Neural crest cell (in vitro differentiated cells): ENCODE data around the gene TAF15. TPM values are rescaled to one million over a fixed set of nuclear protein-coding genes. Genes with fewer than 3 reads are reported as not detected.
A peak's percentile ranks its signal among the peaks of the same experiment; 100 is the strongest.

Experiments
- DNase-seq: peaks from one replicate; pipeline ENCODE4 v3.0.0; 2021; ENCODE audit warnings: low read depth, mixed read lengths, low spot score
- H3K27ac Mint-ChIP-seq: one replicate; pipeline ENCODE4 v1.8.0; 2021; ENCODE audit warnings: mild to moderate bottlenecking, mixed read lengths; ENCODE audit not compliant: unreplicated experiment
- H3K27me3 Mint-ChIP-seq: 2 replicates; pipeline ENCODE4 v1.8.0; 2021; ENCODE audit warnings: low read depth, mild to moderate bottlenecking, mixed read lengths
- H3K36me3 Mint-ChIP-seq: 2 replicates; pipeline ENCODE4 v1.8.0; 2021; ENCODE audit warnings: low read depth, mild to moderate bottlenecking, mixed read lengths
- H3K4me1 Mint-ChIP-seq: 2 replicates; pipeline ENCODE4 v1.8.0; 2021; ENCODE audit warnings: mixed read lengths
- H3K4me3 Mint-ChIP-seq: one replicate; pipeline ENCODE4 v1.8.0; 2021; ENCODE audit warnings: mild to moderate bottlenecking, mixed read lengths
- H3K9me3 Mint-ChIP-seq: 2 replicates; pipeline ENCODE4 v1.8.0; 2021; ENCODE audit warnings: mixed read lengths
- total RNA-seq: library from RNA; stranded (reverse); gene quantifications from 2 replicates; pipeline ENCODE4 v1.2.1, GENCODE V29; 2021
- TF ChIP-seq, protein P1 (sequence below): fragments of 200-600 bp; sonication (generic); conservative IDR thresholded peaks from 2 replicates; pipeline ENCODE4 v1.5.0; 2021; ENCODE audit warnings: antibody characterized with exemption, mild to moderate bottlenecking

TAF15 gene
- total RNA-seq, 1 donor from 2014 or later = 300 TPM

DNA sequence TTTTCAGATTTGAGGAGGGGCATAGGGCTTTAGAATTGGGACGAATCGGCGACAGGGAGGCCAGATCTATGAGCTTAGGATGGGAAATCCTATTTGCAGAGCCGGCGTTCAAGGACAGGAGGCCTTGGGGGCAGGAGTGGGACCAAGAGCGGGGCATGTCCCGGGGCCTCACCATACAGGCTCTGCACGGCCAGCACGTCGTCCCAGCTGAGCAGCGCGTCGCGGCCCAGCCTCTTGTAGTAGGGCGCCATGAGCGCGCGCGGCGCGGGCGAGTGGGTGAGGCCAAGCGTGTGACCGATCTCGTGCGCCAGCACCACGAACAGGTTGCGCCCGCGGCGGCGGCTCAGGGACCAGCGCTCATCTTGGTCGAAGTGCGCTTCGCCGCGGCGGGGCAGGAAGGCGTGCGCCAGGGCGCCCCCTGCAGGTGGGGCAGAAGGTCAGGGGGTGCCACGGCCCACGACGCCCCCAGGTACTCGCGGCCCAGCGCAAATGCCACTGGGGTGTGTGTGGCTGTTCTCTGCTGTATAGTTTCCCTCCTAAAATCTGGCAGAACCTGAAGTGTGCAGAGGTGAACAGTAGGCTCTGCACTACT, 39.3 kb upstream of the TAF15 start:
- H3K27me3 Mint-ChIP-seq = no peaks in the 10 kb centered on the region
- peaks cover 49% of the 10 kb centered on the region for H3K4me1 Mint-ChIP-seq
- no peak overlapping the region for H3K4me3 Mint-ChIP-seq
- H3K36me3 Mint-ChIP-seq = no peaks in the 10 kb centered on the region
- no peaks in the 10 kb centered on the region for H3K9me3 Mint-ChIP-seq
- no peak overlapping the region for H3K27ac Mint-ChIP-seq
- TF ChIP-seq, protein P1, sequence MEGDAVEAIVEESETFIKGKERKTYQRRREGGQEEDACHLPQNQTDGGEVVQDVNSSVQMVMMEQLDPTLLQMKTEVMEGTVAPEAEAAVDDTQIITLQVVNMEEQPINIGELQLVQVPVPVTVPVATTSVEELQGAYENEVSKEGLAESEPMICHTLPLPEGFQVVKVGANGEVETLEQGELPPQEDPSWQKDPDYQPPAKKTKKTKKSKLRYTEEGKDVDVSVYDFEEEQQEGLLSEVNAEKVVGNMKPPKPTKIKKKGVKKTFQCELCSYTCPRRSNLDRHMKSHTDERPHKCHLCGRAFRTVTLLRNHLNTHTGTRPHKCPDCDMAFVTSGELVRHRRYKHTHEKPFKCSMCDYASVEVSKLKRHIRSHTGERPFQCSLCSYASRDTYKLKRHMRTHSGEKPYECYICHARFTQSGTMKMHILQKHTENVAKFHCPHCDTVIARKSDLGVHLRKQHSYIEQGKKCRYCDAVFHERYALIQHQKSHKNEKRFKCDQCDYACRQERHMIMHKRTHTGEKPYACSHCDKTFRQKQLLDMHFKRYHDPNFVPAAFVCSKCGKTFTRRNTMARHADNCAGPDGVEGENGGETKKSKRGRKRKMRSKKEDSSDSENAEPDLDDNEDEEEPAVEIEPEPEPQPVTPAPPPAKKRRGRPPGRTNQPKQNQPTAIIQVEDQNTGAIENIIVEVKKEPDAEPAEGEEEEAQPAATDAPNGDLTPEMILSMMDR = peak; percentile 39
- no peak for DNase-seq

- peaks cover 30% of the 10 kb centered on the region for H3K4me1 Mint-ChIP-seq
- TF ChIP-seq, protein P1 = no peak
- DNase-seq = no peak
- H3K36me3 Mint-ChIP-seq = no peaks in the 10 kb centered on the region
- no peaks in the 10 kb centered on the region for H3K9me3 Mint-ChIP-seq
- H3K27me3 Mint-ChIP-seq = no peaks in the 10 kb centered on the region
- H3K27ac Mint-ChIP-seq = no peak overlapping the region
- H3K4me3 Mint-ChIP-seq = no peak overlapping the region
Measured at GRCh38 chr17:35773129-35773528, 36.2 kb upstream of the TAF15 start.

DNA sequence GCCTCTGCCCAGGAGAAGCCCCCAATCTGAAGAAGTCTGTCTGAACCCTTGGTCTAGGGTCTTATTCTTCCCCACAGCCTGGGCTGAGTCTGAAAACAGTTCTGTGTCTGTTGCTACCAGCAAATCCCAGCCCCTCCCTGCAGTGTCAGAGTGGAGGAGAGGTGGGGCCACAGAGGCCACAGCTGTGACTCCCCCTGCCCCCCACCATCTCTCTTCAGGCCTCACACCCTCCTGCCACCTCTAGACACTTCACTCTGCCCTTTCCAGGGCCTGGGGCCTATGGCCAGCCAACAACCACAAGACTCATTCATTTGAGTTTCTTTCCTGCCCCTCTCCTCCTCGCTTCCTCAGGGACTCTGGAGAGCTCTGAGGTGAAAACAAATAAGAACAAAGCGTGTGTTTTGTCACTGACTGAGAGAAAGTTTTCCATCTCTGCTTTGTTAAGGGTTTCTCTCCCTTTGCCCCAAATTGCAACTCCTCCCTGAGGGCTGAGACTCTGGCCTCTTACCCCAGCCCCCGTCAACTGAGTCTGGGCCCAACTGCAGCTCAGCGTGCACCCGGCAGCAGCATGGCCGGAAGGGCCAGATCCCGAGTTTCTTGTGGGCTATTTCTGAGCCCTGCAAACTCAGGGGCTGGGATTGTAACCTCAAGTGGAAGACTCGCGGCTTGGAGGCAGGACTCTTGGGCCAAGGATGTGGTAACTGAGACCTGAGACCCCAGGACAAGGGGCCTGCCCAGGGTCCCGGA, 35.4 kb upstream of the TAF15 start:
- no peaks in the 10 kb centered on the region for H3K27me3 Mint-ChIP-seq
- no peaks in the 10 kb centered on the region for H3K36me3 Mint-ChIP-seq
- H3K27ac Mint-ChIP-seq = peak overlapping the region; percentile 98
- TF ChIP-seq, protein P1 = no peak
- no peak for DNase-seq
- H3K4me3 Mint-ChIP-seq = no peak overlapping the region
- H3K9me3 Mint-ChIP-seq = no peaks in the 10 kb centered on the region
- H3K4me1 Mint-ChIP-seq = peaks cover 30% of the 10 kb centered on the region

GRCh38 chr17:35774499-35774898, 34.8 kb upstream of the TAF15 start:
- H3K27ac Mint-ChIP-seq = peak overlapping the region; percentile 98

GRCh38 chr17:35775039-35775438, 34.2 kb upstream of the TAF15 start:
- H3K4me3 Mint-ChIP-seq = no peak overlapping the region
- DNase-seq = no peak
- no peaks in the 10 kb centered on the region for H3K36me3 Mint-ChIP-seq
- H3K4me1 Mint-ChIP-seq = peaks cover 30% of the 10 kb centered on the region
- H3K9me3 Mint-ChIP-seq = no peaks in the 10 kb centered on the region
- TF ChIP-seq, protein P1 = no peak
- no peak overlapping the region for H3K27ac Mint-ChIP-seq
- no peaks in the 10 kb centered on the region for H3K27me3 Mint-ChIP-seq

More at GRCh38 chr17:35774499-35774898, 34.8 kb upstream of the TAF15 start:
- H3K27me3 Mint-ChIP-seq = no peaks in the 10 kb centered on the region
- DNase-seq = no peak
- TF ChIP-seq, protein P1 = no peak
- no peak overlapping the region for H3K4me3 Mint-ChIP-seq
- peaks cover 30% of the 10 kb centered on the region for H3K4me1 Mint-ChIP-seq
- H3K36me3 Mint-ChIP-seq = no peaks in the 10 kb centered on the region
- no peaks in the 10 kb centered on the region for H3K9me3 Mint-ChIP-seq
